HEK293 (cell line): ENCODE results near the gene TBC1D9B.

Experiments
- CTCF ChIA-PET: fragments of 350-600 bp; formaldehyde crosslinking; extraction: SDS; loops from one replicate; lab custom pipeline; 2021; ENCODE audit warnings: antibody characterized with exemption; lab: Yijun Ruan, JAX
- POLR2A ChIA-PET: fragments of 300-600 bp; formaldehyde crosslinking; extraction: SDS; loops from one replicate; lab custom pipeline; 2020; ENCODE audit warnings: antibody characterized with exemption, inconsistent platforms; lab: Yijun Ruan, JAX
- H3K27ac ChIP-seq: fragments of 200-500 bp; sonication (Bioruptor generic); 2 replicates; pipeline ENCODE4 v1.5.1; 2014; ENCODE audit warnings: low read depth, low read length, control low read depth, inconsistent platforms; ENCODE audit errors: extremely low read depth
- H3K36me3 ChIP-seq, 2 experiments: fragments of 200-500 bp in 1 of 2; sonication (Bioruptor generic) in 1 of 2; 1 replicate in 1 of 2; 2 replicates in 1 of 2; pipeline ENCODE4 v1.5.1; 2014 to 2017; ENCODE audit warnings: inconsistent platforms in 2 of 2, low read length in 2 of 2; ENCODE audit not compliant: control insufficient read depth in 2 of 2, insufficient read depth in 1 of 2
- H3K4me1 ChIP-seq: fragments of 200-500 bp; sonication (Bioruptor generic); 2 replicates; pipeline ENCODE4 v1.5.1; 2014; ENCODE audit warnings: mild to moderate bottlenecking, low read length, inconsistent platforms; ENCODE audit not compliant: control insufficient read depth, insufficient read depth
- H3K4me3 ChIP-seq: 2 replicates; pipeline ENCODE4 v1.5.1; 2011; ENCODE audit warnings: low read depth, mild to moderate bottlenecking, control low read depth, low read length, moderate library complexity
- H3K9me3 ChIP-seq: fragments of 200-500 bp; sonication (Bioruptor generic); 2 replicates; pipeline ENCODE4 v1.5.1; 2014; ENCODE audit warnings: low read depth, low read length, inconsistent platforms; ENCODE audit not compliant: control insufficient read depth, insufficient read depth
- ATF2 ChIP-seq: fragments of 450-650 bp; formaldehyde crosslinking; IDR thresholded peaks from 2 replicates; pipeline ENCODE4 v1.5.1; 2016; ENCODE audit warnings: missing biosample characterization, missing genetic modification characterization, low read depth
- GFI1B ChIP-seq: fragments of 450-650 bp; formaldehyde crosslinking; IDR thresholded peaks from 2 replicates; pipeline ENCODE4 v1.5.1; 2016; ENCODE audit warnings: missing biosample characterization, missing genetic modification characterization
- KLF17 ChIP-seq: fragments of 450-650 bp; formaldehyde crosslinking; IDR thresholded peaks from 2 replicates; pipeline ENCODE4 v1.5.1; 2016; ENCODE audit warnings: missing biosample characterization, missing genetic modification characterization
- PRDM1 ChIP-seq: fragments of 450-650 bp; formaldehyde crosslinking; IDR thresholded peaks from 2 replicates; pipeline ENCODE4; 2016; ENCODE audit warnings: missing biosample characterization, missing genetic modification characterization
- YY1 ChIP-seq: fragments of 450-650 bp; formaldehyde crosslinking; IDR thresholded peaks from 2 replicates; pipeline ENCODE4 v1.5.1; 2018; ENCODE audit warnings: missing biosample characterization, missing genetic modification characterization
- ZBTB20 ChIP-seq: fragments of 450-650 bp; formaldehyde crosslinking; IDR thresholded peaks from 2 replicates; pipeline ENCODE4 v1.5.1; 2016; ENCODE audit warnings: missing biosample characterization, missing genetic modification characterization
- ZBTB21 ChIP-seq: fragments of 450-650 bp; formaldehyde crosslinking; IDR thresholded peaks from 2 replicates; pipeline ENCODE4 v1.5.1; 2017; ENCODE audit warnings: missing biosample characterization, missing genetic modification characterization
- ZFP3 ChIP-seq: fragments of 450-650 bp; formaldehyde crosslinking; IDR thresholded peaks from 2 replicates; pipeline ENCODE4 v1.5.1; 2016; ENCODE audit warnings: low read depth, missing biosample characterization, missing genetic modification characterization
- ZNF132 ChIP-seq: fragments of 450-650 bp; formaldehyde crosslinking; IDR thresholded peaks from 2 replicates; pipeline ENCODE4 v1.5.1; 2017; ENCODE audit warnings: missing biosample characterization, missing genetic modification characterization, borderline replicate concordance
- ZNF148 ChIP-seq: fragments of 450-650 bp; formaldehyde crosslinking; IDR thresholded peaks from 2 replicates; pipeline ENCODE4 v1.5.0; 2017; ENCODE audit warnings: missing biosample characterization, missing genetic modification characterization, borderline replicate concordance
- ZNF221 ChIP-seq: fragments of 450-650 bp; formaldehyde crosslinking; IDR thresholded peaks from 2 replicates; pipeline ENCODE4 v1.5.1; 2017; ENCODE audit warnings: missing biosample characterization, missing genetic modification characterization, borderline replicate concordance
- ZNF23 ChIP-seq: fragments of 450-650 bp; formaldehyde crosslinking; IDR thresholded peaks from 2 replicates; pipeline ENCODE4 v1.5.1; 2016; ENCODE audit warnings: missing biosample characterization, missing genetic modification characterization, borderline replicate concordance
- ZNF248 ChIP-seq: fragments of 450-650 bp; formaldehyde crosslinking; IDR thresholded peaks from 2 replicates; pipeline ENCODE4 v1.5.1; 2017; ENCODE audit warnings: missing biosample characterization, missing genetic modification characterization
- ZNF324 ChIP-seq: fragments of 450-650 bp; formaldehyde crosslinking; IDR thresholded peaks from 2 replicates; pipeline ENCODE4 v1.5.1; 2016; ENCODE audit warnings: missing biosample characterization, missing genetic modification characterization
- ZNF433 ChIP-seq: fragments of 450-650 bp; formaldehyde crosslinking; IDR thresholded peaks from 2 replicates; pipeline ENCODE4 v1.5.1; 2016; ENCODE audit warnings: missing biosample characterization, missing genetic modification characterization, low read depth
- ZNF449 ChIP-seq: fragments of 450-650 bp; formaldehyde crosslinking; IDR thresholded peaks from 2 replicates; pipeline ENCODE4 v1.5.1; 2017; ENCODE audit warnings: missing biosample characterization, mild to moderate bottlenecking, missing genetic modification characterization, moderate library complexity
- ZNF544 ChIP-seq: fragments of 450-650 bp; formaldehyde crosslinking; IDR thresholded peaks from 2 replicates; pipeline ENCODE4 v1.5.0; 2017; ENCODE audit warnings: missing biosample characterization, missing genetic modification characterization
- ZNF600 ChIP-seq: fragments of 450-650 bp; formaldehyde crosslinking; IDR thresholded peaks from 2 replicates; pipeline ENCODE4 v1.5.1; 2016; ENCODE audit warnings: missing biosample characterization, missing genetic modification characterization
- ZNF629 ChIP-seq: fragments of 450-650 bp; formaldehyde crosslinking; IDR thresholded peaks from 2 replicates; pipeline ENCODE4 v1.5.1; 2017; ENCODE audit warnings: missing biosample characterization, missing genetic modification characterization
- ZNF645 ChIP-seq: fragments of 450-650 bp; formaldehyde crosslinking; IDR thresholded peaks from 2 replicates; pipeline ENCODE4; 2016; ENCODE audit warnings: missing biosample characterization, missing genetic modification characterization
- ZNF664 ChIP-seq: fragments of 450-650 bp; formaldehyde crosslinking; IDR thresholded peaks from 2 replicates; pipeline ENCODE4 v1.5.1; 2016; ENCODE audit warnings: missing biosample characterization, missing genetic modification characterization
- ZNF768 ChIP-seq: fragments of 450-650 bp; formaldehyde crosslinking; IDR thresholded peaks from 2 replicates; pipeline ENCODE4 v1.5.1; 2018; ENCODE audit warnings: missing biosample characterization, mild to moderate bottlenecking, missing genetic modification characterization
- ZNF830 ChIP-seq: fragments of 450-650 bp; IDR thresholded peaks from 2 replicates; pipeline ENCODE4 v1.5.0; 2018; ENCODE audit warnings: missing biosample characterization, missing genetic modification characterization, low read depth, mild to moderate bottlenecking, moderate library complexity
- ZSCAN18 ChIP-seq: fragments of 450-650 bp; formaldehyde crosslinking; IDR thresholded peaks from 2 replicates; pipeline ENCODE4 v1.5.1; 2016; ENCODE audit warnings: missing biosample characterization, missing genetic modification characterization
- ZXDB ChIP-seq: fragments of 450-650 bp; formaldehyde crosslinking; IDR thresholded peaks from 2 replicates; pipeline ENCODE4 v1.5.1; 2016; ENCODE audit warnings: missing biosample characterization, missing genetic modification characterization

The TBC1D9B gene

GRCh38 chr5:179863449-179864085 is 44.1 kb downstream of the TBC1D9B start:
- Histone ChIP-seq H3K36me3 (peaks cover 3 to 69% of the 10 kb centered on the region in 2 experiments; a peak in 2 of 3 replicates), H3K4me1 (no peaks in the 10 kb centered on the region), H3K4me3 (no peak overlapping the region), H3K9me3 (no peaks in the 10 kb centered on the region), H3K27ac (no peak overlapping the region)
- ChIA-PET CTCF (no interaction called here), POLR2A (no interaction called here)
- TF ChIP-seq ZNF221 (tag by site-specific recombination) (no peak), ZNF768 (no peak), ZNF148 (tag by site-specific recombination) (no peak), ZBTB20 (tag by site-specific recombination) (no peak), ZXDB (tag by site-specific recombination) (no peak), ATF2 (tag by site-specific recombination) (no peak), ZNF830 (tag by site-specific recombination) (no peak), ZNF433 (tag by site-specific recombination) (no peak), ZNF544 (no peak), ZNF645 (tag by site-specific recombination) (no peak), ZNF324 (tag by site-specific recombination) (no peak), ZNF629 (no peak), PRDM1 (no peak), ZNF449 (no peak), YY1 (tag by site-specific recombination) (no peak), ZSCAN18 (tag by site-specific recombination) (no peak), ZNF664 (tag by site-specific recombination) (no peak)

GRCh38 chr5:179862891-179863290 is 44.8 kb downstream of the TBC1D9B start:
- Histone ChIP-seq H3K27ac (no peak overlapping the region), H3K9me3 (no peaks in the 10 kb centered on the region), H3K36me3 (peaks cover 3 to 62% of the 10 kb centered on the region in 2 experiments; a peak in 2 of 3 replicates), H3K4me1 (no peaks in the 10 kb centered on the region), H3K4me3 (no peak overlapping the region)
- ChIA-PET POLR2A (no interaction called here), CTCF (no interaction called here)
- TF ChIP-seq ZNF132 (tag by site-specific recombination), result no peak
- TF ChIP-seq ZNF664 (tag by site-specific recombination), result no peak
- no peak for TF ChIP-seq ZBTB21 (tag by site-specific recombination)
- TF ChIP-seq GFI1B (tag by site-specific recombination), result no peak
- no peak for TF ChIP-seq KLF17 (tag by site-specific recombination)
- TF ChIP-seq ZNF830 (tag by site-specific recombination), result no peak
- no peak for TF ChIP-seq ZNF23 (tag by site-specific recombination)
- no peak for TF ChIP-seq ZNF248 (tag by site-specific recombination)
- no peak for TF ChIP-seq ZNF600 (tag by site-specific recombination)
- no peak for TF ChIP-seq ZFP3 (tag by site-specific recombination)
